ENCODE measurements around the gene CAP2.

The CAP2 gene

DNA sequence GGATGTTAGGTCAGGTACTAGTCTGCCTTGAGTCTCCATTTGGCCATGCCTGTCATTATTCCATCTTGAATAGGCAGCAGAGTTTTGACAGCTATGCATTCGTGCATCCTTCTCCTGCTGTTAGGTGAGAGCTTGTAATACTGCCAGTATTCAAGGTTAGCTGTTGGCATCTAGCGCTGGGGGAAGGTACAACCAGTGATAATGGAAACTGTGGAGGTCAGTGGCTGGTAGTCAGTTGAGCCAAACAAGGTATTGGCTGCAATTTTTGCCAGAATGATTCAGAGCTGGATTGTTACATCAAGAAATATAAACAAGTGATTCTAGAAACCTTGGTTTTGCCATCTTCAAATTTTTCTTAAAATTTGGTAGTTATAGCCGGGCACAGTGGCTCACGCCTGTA, 213.2 kb downstream of the CAP2 start:
- TF ChIP-seq POLR2AphosphoS5 (IDR thresholded peaks at IDR 0.05; ENCODE audit: low read depth, low read length) (no peak), TAF1 (IDR thresholded peaks at IDR 0.05; ENCODE audit: borderline replicate concordance, insufficient read depth, low read length) (no peak), FOXP2 (optimal IDR thresholded peaks at IDR 0.05; ENCODE audit: borderline replicate concordance, extremely low read depth, extremely low read length, insufficient read depth) (no peak)
- TF ChIP-seq, protein P1, sequence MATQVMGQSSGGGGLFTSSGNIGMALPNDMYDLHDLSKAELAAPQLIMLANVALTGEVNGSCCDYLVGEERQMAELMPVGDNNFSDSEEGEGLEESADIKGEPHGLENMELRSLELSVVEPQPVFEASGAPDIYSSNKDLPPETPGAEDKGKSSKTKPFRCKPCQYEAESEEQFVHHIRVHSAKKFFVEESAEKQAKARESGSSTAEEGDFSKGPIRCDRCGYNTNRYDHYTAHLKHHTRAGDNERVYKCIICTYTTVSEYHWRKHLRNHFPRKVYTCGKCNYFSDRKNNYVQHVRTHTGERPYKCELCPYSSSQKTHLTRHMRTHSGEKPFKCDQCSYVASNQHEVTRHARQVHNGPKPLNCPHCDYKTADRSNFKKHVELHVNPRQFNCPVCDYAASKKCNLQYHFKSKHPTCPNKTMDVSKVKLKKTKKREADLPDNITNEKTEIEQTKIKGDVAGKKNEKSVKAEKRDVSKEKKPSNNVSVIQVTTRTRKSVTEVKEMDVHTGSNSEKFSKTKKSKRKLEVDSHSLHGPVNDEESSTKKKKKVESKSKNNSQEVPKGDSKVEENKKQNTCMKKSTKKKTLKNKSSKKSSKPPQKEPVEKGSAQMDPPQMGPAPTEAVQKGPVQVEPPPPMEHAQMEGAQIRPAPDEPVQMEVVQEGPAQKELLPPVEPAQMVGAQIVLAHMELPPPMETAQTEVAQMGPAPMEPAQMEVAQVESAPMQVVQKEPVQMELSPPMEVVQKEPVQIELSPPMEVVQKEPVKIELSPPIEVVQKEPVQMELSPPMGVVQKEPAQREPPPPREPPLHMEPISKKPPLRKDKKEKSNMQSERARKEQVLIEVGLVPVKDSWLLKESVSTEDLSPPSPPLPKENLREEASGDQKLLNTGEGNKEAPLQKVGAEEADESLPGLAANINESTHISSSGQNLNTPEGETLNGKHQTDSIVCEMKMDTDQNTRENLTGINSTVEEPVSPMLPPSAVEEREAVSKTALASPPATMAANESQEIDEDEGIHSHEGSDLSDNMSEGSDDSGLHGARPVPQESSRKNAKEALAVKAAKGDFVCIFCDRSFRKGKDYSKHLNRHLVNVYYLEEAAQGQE (IDR thresholded peaks at IDR 0.05; ENCODE audit: insufficient read depth in 1 of 2, low read depth in 2 of 2, low read length in 2 of 2): no peak
